Mucosa of descending colon (tissue), 3 donors: ENCODE results near the gene ARHGAP22. TPM values are rescaled to one million over a fixed set of nuclear protein-coding genes. Genes with fewer than 3 reads are reported as not detected.

Source experiments
- ATAC-seq: fragments of 200-7000 bp; cut with Tn5 transposase; one replicate; pipeline ENCODE4 v1.9.1; 2020; ENCODE audit warnings: mild to moderate bottlenecking, moderate library complexity
- DNase-seq, 3 donors: peaks; one replicate each; pipeline ENCODE4 v3.0.0-alpha.2; 2020
- H3K36me3 ChIP-seq: fragments of 200-600 bp; one replicate; pipeline ENCODE4 v1.8.0; 2021; ENCODE audit warnings: low read depth, mild to moderate bottlenecking
- H3K4me1 ChIP-seq: fragments of 200-600 bp; one replicate; pipeline ENCODE4 v1.8.0; 2021; ENCODE audit warnings: low read depth, mild to moderate bottlenecking
- H3K4me3 ChIP-seq: fragments of 200-600 bp; one replicate; pipeline ENCODE4 v1.8.0; 2021; ENCODE audit warnings: mild to moderate bottlenecking
- H3K9me3 ChIP-seq: fragments of 200-600 bp; one replicate; pipeline ENCODE4 v1.8.0; 2021; ENCODE audit warnings: mild to moderate bottlenecking
- CTCF ChIP-seq: fragments of 200-600 bp; IDR thresholded peaks from one replicate; pipeline ENCODE4 v1.8.0; 2022; ENCODE audit warnings: antibody characterized with exemption, mild to moderate bottlenecking
- intact Hi-C, 2 donors: fragments of 100-400 bp; cut with DNase I in 1 of 2; cut with micrococcal nuclease in 1 of 2; formaldehyde crosslinking; loops; one replicate each; pipeline versions ENCODE4 v1.11.0 to v1.11.1; 2022; cut with DNase I, micrococcal nuclease
- total RNA-seq, 3 donors: library from RNA; stranded (reverse); fragmentation: NEBNext Ultra II Directional in 2 of 3; extraction: Animal tissue kit (Norgen Biotek cat#: 25700) in 2 of 3; gene quantifications; one replicate each; pipeline versions ENCODE4 v1.2.1 to v1.2.4, GENCODE V29; 2021 to 2023
- donor health status: DM: no; HTN: no; CAD: no; lungs with moderate emphysema.
- donor health status: DM: no; HTN: no; CAD: no.
- donor health status: DM: no; HTN: yes; CAD: no.

The ARHGAP22 gene
- total RNA-seq, 3 donors from 2014 or later: 0.93 to 5.9 (median 1.3) TPM

DNA sequence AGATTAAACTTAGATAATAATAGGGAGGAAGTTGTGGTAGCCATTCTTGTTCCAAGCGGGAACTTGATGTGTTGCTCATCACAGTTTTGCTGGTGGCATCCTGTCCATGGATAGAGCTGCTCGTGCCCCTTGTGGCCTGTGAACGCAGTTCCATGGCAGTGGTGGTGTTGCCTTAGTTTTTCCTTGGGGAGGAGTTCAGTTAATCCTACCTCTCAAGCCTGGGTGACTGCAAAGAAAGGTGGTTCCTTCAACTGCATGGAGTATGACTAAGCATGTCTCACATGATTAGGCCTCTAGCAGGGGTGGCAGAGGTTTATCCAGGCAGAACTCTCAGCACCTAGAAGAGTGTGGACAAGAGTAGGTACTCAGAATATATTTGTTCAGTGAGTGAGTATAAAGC, 198.7 kb downstream of the ARHGAP22 start:
- ATAC-seq: peak; percentile 21
- H3K36me3 ChIP-seq: no peaks in the 10 kb centered on the region
- no peak for DNase-seq

DNA sequence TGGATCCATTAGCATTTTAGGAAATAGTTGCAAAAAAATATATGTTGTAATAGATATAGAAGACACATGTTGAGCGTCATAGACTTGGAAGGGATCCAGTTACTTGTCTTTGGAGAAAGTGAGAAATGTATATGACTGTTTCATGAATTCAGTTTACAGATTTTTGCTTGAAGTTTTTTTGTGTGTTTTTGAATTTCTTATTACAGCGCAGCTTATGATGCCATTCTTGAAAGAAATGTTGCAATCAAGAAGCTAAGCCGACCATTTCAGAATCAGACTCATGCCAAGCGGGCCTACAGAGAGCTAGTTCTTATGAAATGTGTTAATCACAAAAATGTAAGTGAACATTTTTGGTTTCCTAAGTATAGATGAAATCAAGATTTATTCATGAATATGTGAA, 200.2 kb downstream of the ARHGAP22 start:
- no peaks in the 10 kb centered on the region for H3K4me1 ChIP-seq
- ATAC-seq (no peak), DNase-seq (no peak)
- no peak overlapping the region for H3K4me3 ChIP-seq
- intact Hi-C loops: no loop called here
- H3K9me3 ChIP-seq: no peaks in the 10 kb centered on the region
- H3K36me3 ChIP-seq: no peaks in the 10 kb centered on the region
- no peak for TF ChIP-seq CTCF

More for the DNA sequence above, 198.7 kb downstream of the ARHGAP22 start:
- H3K4me1 ChIP-seq: no peaks in the 10 kb centered on the region
- H3K4me3 ChIP-seq: no peak overlapping the region
- H3K9me3 ChIP-seq: no peaks in the 10 kb centered on the region
- TF ChIP-seq CTCF: no peak
- intact Hi-C loops: no loop called here

GRCh38 chr10:48400850-48401220, 204.0 kb downstream of the ARHGAP22 start:
- ATAC-seq: no peak
- Histone ChIP-seq H3K9me3 (no peaks in the 10 kb centered on the region), H3K4me3 (no peak overlapping the region), H3K4me1 (no peaks in the 10 kb centered on the region), H3K36me3 (no peaks in the 10 kb centered on the region)
- no peak for TF ChIP-seq CTCF
- DNase-seq: no peak
- intact Hi-C loops: no loop called here

- Histone ChIP-seq H3K4me1 (no peaks in the 10 kb centered on the region), H3K4me3 (no peak overlapping the region), H3K9me3 (no peaks in the 10 kb centered on the region), H3K36me3 (no peaks in the 10 kb centered on the region)
- intact Hi-C loops: no loop called here
- DNase-seq (no peak), ATAC-seq (no peak)
- no peak for TF ChIP-seq CTCF
Measured at GRCh38 chr10:48400129-48400849, 204.6 kb downstream of the ARHGAP22 start.

GRCh38 chr10:48399551-48399950, 205.3 kb downstream of the ARHGAP22 start:
- DNase-seq: no peak

More at GRCh38 chr10:48399551-48399950, 205.3 kb downstream of the ARHGAP22 start:
- H3K36me3 ChIP-seq: no peaks in the 10 kb centered on the region
- TF ChIP-seq CTCF: no peak
- H3K4me1 ChIP-seq: no peaks in the 10 kb centered on the region
- H3K4me3 ChIP-seq: no peak overlapping the region
- intact Hi-C loops: no loop called here
- H3K9me3 ChIP-seq: no peaks in the 10 kb centered on the region
- no peak for ATAC-seq
